NT2/D1 (cell line): ENCODE data around the gene OR1L6.

ENCODE experiments used
- YY1 ChIP-seq: IDR thresholded peaks from 2 replicates; pipeline ENCODE4 v1.6.1; 2011; ENCODE audit not compliant: insufficient read length, insufficient read depth
- ZNF274 ChIP-seq: IDR thresholded peaks from 2 replicates; pipeline ENCODE4 v1.6.1; 2011; ENCODE audit warnings: mild to moderate bottlenecking, low read depth, low read length

GRCh38 chr9:122777935-122778627, 36.0 kb downstream of the OR1L6 start:
- no peak for TF ChIP-seq ZNF274
- no peak for TF ChIP-seq YY1
